ENCODE results near the gene KCNK5.

KCNK5 gene

GRCh38 chr6:39170389-39170788, 58.9 kb downstream of the KCNK5 start:
- DNase-seq = no peak

DNA sequence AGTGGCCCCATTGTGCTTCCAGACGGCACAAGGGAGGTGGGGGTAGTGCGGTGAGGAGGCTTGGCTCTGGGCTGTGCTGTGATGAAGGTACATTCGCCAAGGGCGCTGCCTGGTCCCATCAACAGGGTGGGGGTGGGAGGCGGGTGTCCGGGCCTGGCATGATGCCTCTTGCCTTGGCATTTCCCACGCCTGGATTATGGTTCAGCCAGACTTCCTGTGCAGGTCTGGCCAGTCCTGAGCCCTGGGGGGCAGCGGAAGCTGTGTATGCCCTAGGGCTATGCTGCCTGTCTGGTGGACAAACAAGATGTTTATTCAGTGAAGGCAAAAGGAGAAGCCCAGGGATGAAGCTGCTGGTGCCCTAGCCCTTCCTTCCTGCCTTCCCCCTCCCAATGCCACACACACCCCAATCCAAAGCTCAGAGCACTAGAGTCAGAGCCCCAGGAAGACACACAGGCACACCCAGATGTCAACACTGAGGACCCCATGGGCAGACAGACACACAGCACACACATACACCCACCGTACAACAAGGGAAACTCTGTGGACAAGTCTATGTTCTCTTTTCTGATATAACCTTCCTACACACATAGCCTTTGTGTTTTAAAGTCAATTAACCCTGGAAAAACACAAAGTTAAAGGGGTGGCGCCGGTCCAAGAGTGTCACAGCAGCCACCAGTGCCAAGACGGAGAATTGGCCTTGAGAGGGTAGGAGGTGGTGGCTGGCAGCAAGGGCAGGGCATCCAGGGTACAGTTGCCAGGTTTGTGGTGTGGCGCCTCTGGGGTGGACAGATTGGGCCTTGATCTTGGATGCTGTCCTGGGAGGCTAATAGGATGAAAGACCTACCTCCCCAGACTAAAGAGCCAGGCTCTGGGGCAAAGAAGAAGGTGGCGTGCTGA, 59.6 kb downstream of the KCNK5 start:
- DNase-seq = peak; percentile 89

GRCh38 chr6:39167866-39168625, 61.2 kb downstream of the KCNK5 start:
- DNase-seq = no peak

- no peak for DNase-seq
Measured at GRCh38 chr6:39167321-39167720, 62.0 kb downstream of the KCNK5 start.

DNA sequence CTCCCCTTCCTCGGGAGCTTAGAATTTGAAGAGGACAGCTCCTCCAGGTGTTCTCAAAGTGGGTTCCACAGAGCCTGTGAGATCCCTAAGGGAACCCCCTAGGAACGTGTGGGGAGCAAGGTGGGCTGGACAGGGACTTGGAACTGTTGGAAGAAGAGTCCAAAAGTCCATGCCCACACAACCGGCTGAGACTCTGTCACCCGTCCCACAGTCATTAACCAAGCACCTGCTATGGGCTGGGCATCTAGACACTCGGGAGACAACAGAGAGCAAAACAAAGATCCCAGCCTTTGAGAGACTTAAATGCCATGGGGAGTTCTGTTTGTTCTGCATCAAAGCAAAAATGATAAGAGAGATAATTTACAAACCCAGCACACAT, 62.4 kb downstream of the KCNK5 start:
- DNase-seq = peak; percentile 96

DNA sequence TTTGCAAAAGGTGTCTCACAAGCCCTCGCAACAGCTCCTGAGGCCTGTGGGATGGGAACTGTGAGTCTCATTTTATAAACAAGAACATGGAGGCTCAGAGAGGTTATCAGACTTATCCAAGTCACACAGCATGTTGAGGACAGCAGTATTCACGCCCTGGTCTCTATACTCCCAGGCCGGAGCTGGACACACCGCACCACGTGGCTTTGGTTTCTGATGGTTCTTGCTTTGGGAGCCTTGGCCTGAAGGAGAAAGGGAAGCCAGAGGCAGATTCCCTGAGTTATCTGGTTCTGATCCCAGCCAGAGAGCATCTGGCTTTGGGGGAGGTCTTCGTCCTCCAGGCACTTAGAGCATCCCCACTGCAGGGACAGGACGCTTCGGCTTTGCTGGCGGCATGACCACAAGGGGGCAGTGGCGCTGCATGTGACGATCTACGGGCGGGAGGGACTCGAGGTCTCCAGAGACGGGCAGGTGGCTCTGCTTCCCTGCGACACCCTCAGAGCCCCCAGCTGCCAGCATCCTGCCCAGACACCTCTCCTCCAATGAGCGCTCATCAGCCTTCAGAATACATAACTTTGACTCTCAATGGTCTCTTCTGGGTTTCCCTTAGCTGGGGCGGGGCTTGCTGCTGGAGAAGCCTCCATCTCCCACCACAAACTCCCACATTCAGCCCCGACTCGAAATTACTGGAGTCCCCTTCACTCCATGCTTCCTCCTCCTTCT, 62.9 kb downstream of the KCNK5 start:
- DNase-seq = peak; percentile 98

GRCh38 chr6:39157511-39157910, 71.8 kb downstream of the KCNK5 start:
- DNase-seq = peak; percentile 45

DNA sequence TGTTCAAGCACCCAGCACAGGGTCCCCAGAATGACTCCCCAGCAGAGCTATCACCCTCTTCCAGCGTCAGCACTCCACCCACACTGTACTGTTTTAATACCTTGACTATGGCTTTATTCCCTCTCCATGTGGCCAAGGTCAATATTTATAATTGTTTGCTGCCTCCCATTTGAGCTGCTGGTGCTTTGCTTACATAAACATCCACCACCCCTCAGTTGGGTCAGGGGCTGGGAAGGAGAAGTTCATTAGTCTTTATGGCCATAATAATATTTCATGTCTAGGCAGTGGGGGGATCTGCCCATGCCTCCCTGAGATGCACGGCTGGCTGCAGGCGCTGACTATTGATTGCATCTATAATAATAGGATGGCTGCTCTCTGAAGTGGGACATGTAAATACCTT, 72.5 kb downstream of the KCNK5 start:
- DNase-seq = peak; percentile 51

DNA sequence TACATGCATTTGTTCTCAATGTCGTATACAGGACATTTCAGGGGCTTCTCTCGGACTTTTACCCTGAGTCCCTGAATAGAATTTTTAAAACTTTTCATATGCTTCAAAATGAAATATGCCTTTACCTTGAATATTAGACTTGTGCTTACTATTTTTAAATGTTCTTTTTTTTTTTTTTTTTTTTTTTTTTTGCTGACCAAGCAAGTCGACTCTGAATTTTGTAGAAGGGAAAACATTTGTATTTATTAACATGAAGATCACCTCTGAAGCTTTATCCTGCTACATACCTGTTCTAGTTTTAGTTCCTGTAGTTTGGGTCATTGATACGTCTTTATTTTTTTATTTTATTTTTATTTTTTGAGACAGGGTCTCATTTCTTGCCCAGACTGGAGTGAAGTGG, 74.6 kb downstream of the KCNK5 start:
- no peak for DNase-seq

DNA sequence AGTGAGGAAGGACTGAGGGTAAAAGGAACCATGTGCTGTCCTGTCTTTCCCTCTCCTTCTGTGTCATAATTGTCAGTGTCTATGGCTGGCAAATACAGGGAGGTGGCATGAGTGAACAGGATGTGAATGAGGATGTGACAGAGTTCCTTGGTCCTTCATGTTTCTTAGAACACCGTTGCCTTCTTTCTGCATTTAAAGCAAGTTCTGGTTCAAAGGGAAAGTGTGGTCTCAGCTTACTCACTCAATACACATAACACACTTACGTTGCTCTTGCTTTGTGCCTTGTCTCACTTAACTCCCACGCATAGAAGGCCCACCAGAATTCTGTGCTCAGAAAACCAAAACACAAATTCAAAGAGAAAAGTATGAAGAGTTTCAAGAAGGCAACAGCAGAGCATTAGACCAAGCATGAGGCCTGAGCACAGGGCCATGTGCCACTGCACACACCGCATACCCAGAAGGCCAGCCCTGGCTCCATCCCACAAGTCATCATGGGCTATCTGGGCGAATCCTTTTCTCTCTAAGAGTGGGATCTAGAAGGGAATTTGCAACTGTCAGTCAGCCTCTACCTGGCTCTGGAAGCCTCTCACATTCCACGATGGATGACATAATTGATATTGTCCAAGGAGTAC, 75.4 kb downstream of the KCNK5 start:
- DNase-seq = no peak

- no peak for DNase-seq
Measured at GRCh38 chr6:39152262-39152661, 77.0 kb downstream of the KCNK5 start.

DNA sequence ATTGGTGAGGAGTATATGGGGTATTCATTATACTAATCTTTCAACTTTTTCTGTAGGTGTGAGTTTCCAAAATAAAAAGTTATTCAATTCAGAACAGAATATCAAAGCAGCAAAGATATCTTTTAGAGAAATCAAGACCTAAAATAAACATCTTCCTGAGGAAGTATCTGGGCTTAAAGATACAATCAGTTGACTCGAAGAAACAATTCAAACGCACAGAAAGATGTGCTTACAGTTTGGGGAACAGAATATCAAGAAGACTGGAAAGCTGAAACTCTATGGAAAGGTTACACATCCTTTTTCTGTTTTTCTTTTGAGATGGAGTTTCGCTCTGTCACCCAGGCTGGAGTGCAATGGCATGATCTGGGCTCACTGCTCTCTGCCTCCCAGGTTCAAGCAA, 78.1 kb downstream of the KCNK5 start:
- DNase-seq = no peak

DNA sequence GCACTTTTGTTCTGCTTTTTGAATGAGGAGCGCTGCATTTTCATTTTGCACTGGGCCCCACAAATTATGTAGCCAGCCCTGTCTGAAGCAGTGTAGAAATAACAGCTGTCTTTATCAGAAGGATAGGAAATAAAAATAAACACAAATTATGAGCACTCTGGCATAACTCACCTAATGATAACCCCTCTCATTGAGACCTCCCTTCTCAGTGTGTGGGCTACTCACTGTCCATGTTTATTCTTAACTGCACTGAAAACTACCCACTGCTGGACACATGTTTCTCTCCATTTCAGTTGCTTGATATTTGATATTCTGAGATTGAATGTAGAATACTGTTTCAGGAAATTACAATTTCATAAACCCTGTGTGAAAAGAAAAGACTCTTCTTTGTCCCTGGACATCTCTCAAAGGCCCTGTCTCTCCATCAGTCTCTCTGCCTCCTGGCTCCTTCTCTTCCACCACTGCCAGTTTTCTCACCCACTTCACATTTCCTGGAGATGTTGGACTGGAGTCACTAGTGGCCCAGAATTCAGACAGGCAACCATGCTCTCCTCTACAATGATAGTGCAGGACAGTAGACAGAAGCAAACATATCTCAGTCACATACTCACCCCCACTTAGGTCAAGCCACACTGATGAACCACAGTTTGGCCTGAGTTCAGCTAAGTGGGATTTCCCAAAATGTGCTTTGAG, 84.6 kb downstream of the KCNK5 start:
- no peak for DNase-seq

- DNase-seq = no peak
Measured at GRCh38 chr6:39143238-39143930, 85.9 kb downstream of the KCNK5 start.

DNA sequence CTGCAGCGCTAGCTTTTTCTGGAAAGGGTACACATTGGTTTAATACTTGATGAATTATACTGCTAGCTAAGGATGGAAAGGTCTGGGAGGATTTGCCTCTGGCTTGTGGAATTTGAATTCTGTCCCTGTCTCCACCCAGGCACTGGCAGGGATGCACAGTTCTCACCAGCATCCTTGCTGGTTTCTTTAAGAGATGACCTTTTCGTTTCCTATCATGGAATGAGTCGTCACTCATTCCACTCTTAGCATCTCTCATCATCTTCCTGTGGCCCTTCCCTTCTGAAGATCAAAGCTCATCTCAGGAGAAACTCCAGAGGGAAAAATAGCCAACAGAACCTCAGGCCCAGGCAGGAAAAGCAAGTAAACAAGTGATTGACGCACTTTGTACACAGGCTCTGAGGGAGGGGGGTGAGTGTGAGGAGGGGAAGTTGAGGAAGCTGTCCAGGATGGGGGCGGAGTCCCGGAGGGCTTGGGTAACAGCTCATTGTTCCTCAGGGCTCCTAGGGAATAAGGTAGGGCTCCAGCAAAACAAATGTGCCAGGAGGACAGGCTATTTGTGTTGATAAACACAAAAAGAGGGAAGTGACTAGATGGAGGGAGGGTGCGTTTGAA, 88.6 kb downstream of the KCNK5 start:
- no peak for DNase-seq

Measured in NCI-H146 (cell line).